Glutamatergic neuron (in vitro differentiated cells): ENCODE measurements around the gene FBXO31. TPM values are rescaled to one million over a fixed set of nuclear protein-coding genes. Genes with fewer than 3 reads are reported as not detected.

Experiments used
- DNase-seq: peaks from one replicate; pipeline ENCODE4 v3.0.0; 2022
- H3K27ac Mint-ChIP-seq: one replicate; pipeline ENCODE4 v1.8.0; 2020; ENCODE audit warnings: mild to moderate bottlenecking, mixed read lengths, inconsistent platforms; ENCODE audit not compliant: unreplicated experiment
- H3K27me3 Mint-ChIP-seq: one replicate; pipeline ENCODE4 v1.8.0; 2020; ENCODE audit warnings: mild to moderate bottlenecking, moderate library complexity, mixed read lengths, inconsistent platforms; ENCODE audit not compliant: unreplicated experiment
- H3K36me3 Mint-ChIP-seq: one replicate; pipeline ENCODE4 v1.8.0; 2020; ENCODE audit warnings: mild to moderate bottlenecking, mixed read lengths, inconsistent platforms; ENCODE audit not compliant: unreplicated experiment
- H3K4me1 Mint-ChIP-seq: one replicate; pipeline ENCODE4 v1.8.0; 2020; ENCODE audit warnings: mild to moderate bottlenecking, low read depth, mixed read lengths, inconsistent platforms; ENCODE audit not compliant: unreplicated experiment
- H3K4me3 Mint-ChIP-seq: one replicate; pipeline ENCODE4 v1.8.0; 2020; ENCODE audit warnings: mild to moderate bottlenecking, mixed read lengths, inconsistent platforms; ENCODE audit not compliant: unreplicated experiment
- H3K9me3 Mint-ChIP-seq: one replicate; pipeline ENCODE4 v1.8.0; 2020; ENCODE audit warnings: mild to moderate bottlenecking, moderate library complexity, mixed read lengths, inconsistent platforms; ENCODE audit not compliant: unreplicated experiment
- CTCF ChIP-seq: fragments of 200-600 bp; sonication (generic); IDR thresholded peaks from one replicate; pipeline ENCODE4 v1.5.0; 2021; ENCODE audit not compliant: partially characterized antibody, unreplicated experiment
- total RNA-seq: library from RNA; stranded (reverse); fragmentation: NEBNext Ultra II Directional; extraction: Animal tissue kit (Norgen Biotek cat#: 25700); gene quantifications from one replicate; pipeline ENCODE4 v1.2.1, GENCODE V29; 2021; ENCODE audit not compliant: unreplicated experiment

FBXO31 gene
- total RNA-seq, 1 donor from 2014 or later = 66.7 TPM

GRCh38 chr16:87350031-87350430 is 33.5 kb downstream of the FBXO31 start:
- no peaks in the 10 kb centered on the region for H3K36me3 Mint-ChIP-seq
- H3K27ac Mint-ChIP-seq = peak overlapping the region; percentile 99
- TF ChIP-seq CTCF = no peak
- peaks cover 7% of the 10 kb centered on the region for H3K27me3 Mint-ChIP-seq
- peaks cover 40% of the 10 kb centered on the region for H3K4me1 Mint-ChIP-seq
- peak overlapping the region; percentile 4 for H3K4me3 Mint-ChIP-seq
- H3K9me3 Mint-ChIP-seq = peaks cover 14% of the 10 kb centered on the region
- DNase-seq = no peak

DNA sequence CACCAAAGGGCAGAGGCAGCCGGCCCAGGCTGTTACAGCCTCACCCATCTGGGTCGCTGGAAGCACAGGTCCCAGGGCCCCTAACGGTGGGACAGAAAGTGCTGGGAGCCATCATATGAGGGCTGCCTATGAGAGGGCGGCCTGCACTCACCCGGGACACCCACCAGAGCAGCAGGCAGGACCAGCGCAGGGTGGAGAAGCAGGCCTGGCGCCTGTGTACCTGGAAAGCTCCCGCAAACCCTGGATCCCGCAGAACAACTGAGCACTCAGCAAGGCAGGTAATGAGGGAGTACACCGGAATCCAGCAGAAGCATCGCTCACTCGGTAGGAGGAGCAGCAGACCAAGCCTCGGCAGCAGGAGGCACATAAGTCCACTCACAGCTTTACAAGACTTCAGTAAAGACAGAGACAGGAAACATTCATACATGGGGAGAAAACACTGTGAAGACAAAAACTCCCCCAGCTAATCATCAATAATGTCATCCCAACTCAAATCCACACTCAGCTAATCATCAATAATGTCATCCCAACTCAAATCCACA is 34.9 kb downstream of the FBXO31 start:
- no peak for TF ChIP-seq CTCF
- H3K9me3 Mint-ChIP-seq = peaks cover 14% of the 10 kb centered on the region
- H3K27me3 Mint-ChIP-seq = peaks cover 8% of the 10 kb centered on the region
- no peaks in the 10 kb centered on the region for H3K36me3 Mint-ChIP-seq
- no peak for DNase-seq
- H3K4me3 Mint-ChIP-seq = no peak overlapping the region
- H3K4me1 Mint-ChIP-seq = peaks cover 47% of the 10 kb centered on the region
- H3K27ac Mint-ChIP-seq = peak overlapping the region; percentile 14

DNA sequence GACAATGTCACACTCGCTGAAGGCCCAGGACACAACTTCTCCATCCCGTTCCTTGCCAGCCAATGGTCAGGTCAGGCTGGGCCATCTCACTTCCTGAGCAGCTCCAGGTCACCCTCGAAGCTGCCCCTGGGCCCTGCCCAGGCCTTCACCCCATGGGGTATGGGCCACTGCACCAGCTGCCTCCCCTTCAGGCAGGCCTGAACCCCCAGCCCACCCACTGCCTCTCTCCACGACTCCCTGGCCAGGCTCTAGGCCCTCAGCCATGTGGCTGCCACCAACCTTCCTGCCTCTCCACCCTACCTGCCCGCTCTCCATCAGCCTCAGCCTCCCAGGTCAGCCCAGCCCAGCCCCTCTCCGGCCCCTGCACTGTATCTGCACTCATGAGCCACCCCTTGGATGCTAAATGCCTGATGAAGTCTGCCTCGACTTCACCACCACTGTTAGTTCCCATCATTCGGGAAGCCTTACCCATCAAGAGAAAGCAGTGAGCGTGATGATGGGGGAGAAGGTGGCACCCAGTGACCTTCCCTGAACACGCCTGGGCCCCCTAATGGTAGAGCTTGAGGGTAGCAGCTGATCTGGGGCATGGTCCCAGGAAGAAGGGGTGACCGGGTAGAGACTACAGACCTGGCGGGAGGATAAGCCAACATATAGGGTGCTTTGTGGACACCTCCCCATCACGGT is 35.5 kb downstream of the FBXO31 start:
- Mint-ChIP-seq H3K27me3 (peaks cover 8% of the 10 kb centered on the region), H3K9me3 (peaks cover 15% of the 10 kb centered on the region), H3K27ac (no peak overlapping the region), H3K4me1 (peaks cover 46% of the 10 kb centered on the region), H3K4me3 (no peak overlapping the region), H3K36me3 (peaks cover 1% of the 10 kb centered on the region)
- DNase-seq = no peak
- TF ChIP-seq CTCF = no peak

DNA sequence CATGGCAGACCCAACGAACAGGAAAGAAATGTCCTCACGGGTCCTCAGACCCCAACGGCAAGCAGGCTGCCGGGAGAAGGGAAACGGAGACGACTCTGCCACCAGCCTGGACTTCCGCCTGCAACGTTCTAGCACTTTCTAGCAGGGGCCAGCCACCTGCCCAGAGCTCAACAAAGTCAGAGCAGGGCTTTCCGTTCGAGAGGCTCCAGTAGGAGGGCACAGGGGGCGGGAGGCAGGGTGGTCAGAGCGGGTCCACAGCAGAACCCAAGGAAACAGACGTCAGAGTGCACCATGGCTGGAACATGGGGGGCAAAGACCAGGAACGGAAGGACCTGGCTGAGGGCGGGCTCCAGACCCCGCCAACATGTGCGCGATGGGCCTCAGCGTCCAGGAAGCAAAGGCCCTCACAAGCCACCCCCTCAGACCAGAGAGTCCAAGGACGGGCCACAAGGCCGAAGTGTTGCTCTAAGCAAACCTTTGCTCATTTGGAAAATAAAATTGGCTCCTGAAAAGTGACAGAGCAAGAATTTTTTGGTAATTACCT is 37.0 kb downstream of the FBXO31 start:
- H3K27ac Mint-ChIP-seq = no peak overlapping the region
- peaks cover 15% of the 10 kb centered on the region for H3K9me3 Mint-ChIP-seq
- peaks cover 40% of the 10 kb centered on the region for H3K4me1 Mint-ChIP-seq
- TF ChIP-seq CTCF = no peak
- H3K4me3 Mint-ChIP-seq = no peak overlapping the region
- no peak for DNase-seq
- peaks cover 4% of the 10 kb centered on the region for H3K36me3 Mint-ChIP-seq
- peaks cover 6% of the 10 kb centered on the region for H3K27me3 Mint-ChIP-seq
